GM23338 (cell line): ENCODE data around the gene AGAP1. TPM values are rescaled to one million over a fixed set of nuclear protein-coding genes. Genes with fewer than 3 reads are reported as not detected.

ENCODE experiments used
- ATAC-seq: fragments of 200-7000 bp; cut with Tn5 transposase; 3 replicates; pipeline ENCODE4 v1.9.1; 2020
- DNase-seq: peaks from one replicate; pipeline ENCODE4 v3.0.0-alpha.2; 2015; ENCODE audit warnings: low spot score
- H2AFZ ChIP-seq: fragments of 200-600 bp; sonication (generic); 2 replicates; pipeline ENCODE4 v1.8.0; 2016; ENCODE audit warnings: antibody characterized with exemption, mild to moderate bottlenecking, moderate library complexity
- H3F3A ChIP-seq: fragments of 200-600 bp; sonication (generic); replicated peaks from 2 replicates; pipeline ENCODE4 v1.8.0; 2017; ENCODE audit warnings: antibody characterized with exemption, mixed run types, low read depth
- H3K27ac ChIP-seq: fragments of 200-600 bp; sonication (generic); 2 replicates; pipeline ENCODE4 v1.6.1; 2016; ENCODE audit warnings: low read depth
- H3K27me3 ChIP-seq: fragments of 200-600 bp; sonication (generic); 2 replicates; pipeline ENCODE4 v1.8.0; 2016; ENCODE audit warnings: mild to moderate bottlenecking, mixed run types, moderate library complexity; ENCODE audit not compliant: insufficient read depth
- H3K36me3 ChIP-seq: fragments of 200-600 bp; sonication (generic); 2 replicates; pipeline ENCODE4 v1.8.0; 2016; ENCODE audit warnings: mild to moderate bottlenecking; ENCODE audit not compliant: insufficient read depth
- H3K4me1 ChIP-seq: fragments of 200-600 bp; sonication (generic); 2 replicates; pipeline ENCODE4 v1.8.0; 2016; ENCODE audit warnings: mild to moderate bottlenecking, moderate library complexity; ENCODE audit not compliant: insufficient read depth
- H3K4me2 ChIP-seq: fragments of 200-600 bp; sonication (generic); 2 replicates; pipeline ENCODE4 v1.7.1; 2017; ENCODE audit warnings: mixed run types
- H3K4me3 ChIP-seq: fragments of 200-600 bp; sonication (generic); 2 replicates; pipeline ENCODE4 v1.6.1; 2016; ENCODE audit warnings: mixed run types
- H3K79me2 ChIP-seq: fragments of 200-600 bp; sonication (generic); replicated peaks from 2 replicates; pipeline ENCODE4 v1.8.0; 2017; ENCODE audit warnings: mild to moderate bottlenecking; ENCODE audit not compliant: insufficient read depth
- H3K9me2 ChIP-seq: fragments of 200-600 bp; sonication (generic); 2 replicates; pipeline ENCODE4 v1.8.0; 2017; ENCODE audit not compliant: insufficient read depth
- H4K20me1 ChIP-seq: fragments of 200-600 bp; sonication (generic); replicated peaks from 2 replicates; pipeline ENCODE4 v1.8.0; 2017; ENCODE audit warnings: mild to moderate bottlenecking; ENCODE audit not compliant: insufficient read depth
- H3K27ac Mint-ChIP-seq: 2 replicates; pipeline ENCODE4 v1.8.0; 2020; ENCODE audit warnings: inconsistent platforms, mild to moderate bottlenecking, moderate library complexity, mixed read lengths
- H3K27me3 Mint-ChIP-seq: 3 replicates; pipeline ENCODE4 v1.8.0; 2022; ENCODE audit warnings: low read depth, mild to moderate bottlenecking, moderate library complexity, mixed read lengths, inconsistent platforms; ENCODE audit not compliant: insufficient read depth, poor library complexity
- H3K36me3 Mint-ChIP-seq: 3 replicates; pipeline ENCODE4 v1.8.0; 2021; ENCODE audit warnings: low read depth, mild to moderate bottlenecking, inconsistent platforms, moderate library complexity, mixed read lengths
- H3K4me1 Mint-ChIP-seq: 3 replicates; pipeline ENCODE4 v1.8.0; 2020; ENCODE audit warnings: mild to moderate bottlenecking, inconsistent platforms, mixed read lengths
- H3K4me3 Mint-ChIP-seq: 3 replicates; pipeline ENCODE4 v1.8.0; 2021; ENCODE audit warnings: moderate library complexity, mild to moderate bottlenecking, inconsistent platforms, mixed read lengths
- H3K9me3 Mint-ChIP-seq: 3 replicates; pipeline ENCODE4 v1.8.0; 2020; ENCODE audit warnings: moderate library complexity, mild to moderate bottlenecking, inconsistent platforms, mixed read lengths
- CREB1 ChIP-seq: fragments of 250-450 bp; sonication (Bioruptor Pico); IDR thresholded peaks from 2 replicates; pipeline ENCODE4 v1.5.0; 2020; ENCODE audit warnings: low read depth, mild to moderate bottlenecking, moderate library complexity
- NANOG ChIP-seq: IDR thresholded peaks from 2 replicates; pipeline ENCODE4 v1.6.1; 2016; ENCODE audit warnings: antibody characterized with exemption, borderline replicate concordance
- STAT1 ChIP-seq: IDR thresholded peaks from one replicate; pipeline ENCODE4 v1.6.1; 2016; ENCODE audit warnings: antibody characterized with exemption; ENCODE audit not compliant: unreplicated experiment
- polyA plus RNA-seq: library from polyadenylated mRNA; unstranded; fragments of >200 nt; fragmentation: Nextera tagmentation; extraction: Ambion mirVana; gene quantifications from 2 replicates; pipeline ENCODE4 v1.2.1, GENCODE V29; 2016
- total RNA-seq: library from RNA; depleted of rRNA; stranded (reverse); fragments of >200 nt; shearing (Covaris generic); gene quantifications from 2 replicates; pipeline ENCODE4 v1.2.3, GENCODE V29; 2014
- TF ChIP-seq, protein P1 (sequence below): IDR thresholded peaks from one replicate; pipeline ENCODE4 v1.6.1; 2018; ENCODE audit warnings: antibody characterized with exemption; ENCODE audit not compliant: unreplicated experiment
- TF ChIP-seq, protein P2 (sequence below): fragments of 250-450 bp; sonication (Bioruptor Pico); IDR thresholded peaks from 2 replicates; pipeline ENCODE4 v1.5.0; 2020; ENCODE audit warnings: mild to moderate bottlenecking, moderate library complexity

Gene AGAP1
- total and polyA plus RNA-seq, 2 experiments from 2014 or later, result 13.3 to 27.9 TPM

GRCh38 chr2:235712176-235712575 is 218.3 kb downstream of the AGAP1 start:
- Mint-ChIP-seq H3K4me1 (peaks cover 8% of the 10 kb centered on the region), H3K4me3 (no peak overlapping the region), H3K27me3 (peaks cover 2% of the 10 kb centered on the region), H3K27ac (no peak overlapping the region), H3K36me3 (peaks cover 27% of the 10 kb centered on the region), H3K9me3 (no peaks in the 10 kb centered on the region)
- H3K4me1 ChIP-seq, result no peaks in the 10 kb centered on the region
- H2AFZ ChIP-seq, result no peak overlapping the region
- H3K9me2 ChIP-seq, result 0 out of 2 replicates have a peak, but pooled peaks cover 3% of the 10 kb centered on the region
- H3K79me2 ChIP-seq, result peaks cover 11% of the 10 kb centered on the region
- DNase-seq (no peak), ATAC-seq (no peak)
- H3K27ac ChIP-seq, result no peak overlapping the region
- no peaks in the 10 kb centered on the region; the same call in 1 of the 2 replicates for H4K20me1 ChIP-seq
- H3F3A ChIP-seq, result no peaks in the 10 kb centered on the region
- no peak overlapping the region for H3K4me2 ChIP-seq
- no peaks in the 10 kb centered on the region for H3K27me3 ChIP-seq
- no peaks in the 10 kb centered on the region; the same call in 1 of the 2 replicates for H3K36me3 ChIP-seq
- no peak for TF ChIP-seq NANOG
- H3K4me3 ChIP-seq, result no peak overlapping the region

DNA sequence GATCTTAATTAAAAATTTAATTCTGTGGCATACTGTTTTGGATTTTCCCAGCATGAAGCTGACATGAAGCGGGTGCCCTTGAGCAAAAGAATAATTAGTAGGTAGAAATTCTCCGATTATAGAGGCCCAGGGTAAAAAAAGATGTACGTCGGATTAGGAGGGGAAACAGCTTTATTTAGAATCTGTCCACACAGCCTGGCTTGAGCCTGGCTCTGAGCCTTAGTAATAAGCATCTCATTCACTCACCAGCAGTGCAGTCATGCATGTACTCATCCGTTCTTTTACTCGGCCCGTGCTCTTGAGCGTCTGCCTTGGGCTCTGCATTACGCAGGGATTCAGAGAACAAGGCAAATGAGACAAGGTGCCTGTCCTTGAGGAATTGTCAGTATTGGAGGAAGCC is 219.3 kb downstream of the AGAP1 start:
- Mint-ChIP-seq H3K27me3 (peaks cover 2% of the 10 kb centered on the region), H3K9me3 (no peaks in the 10 kb centered on the region), H3K4me3 (no peak overlapping the region), H3K36me3 (peaks cover 24% of the 10 kb centered on the region), H3K4me1 (peaks cover 8% of the 10 kb centered on the region), H3K27ac (no peak overlapping the region)
- Histone ChIP-seq H3F3A (no peaks in the 10 kb centered on the region), H3K4me1 (no peaks in the 10 kb centered on the region), H3K4me3 (no peak overlapping the region), H4K20me1 (no peaks in the 10 kb centered on the region; the same call in 1 of the 2 replicates), H3K9me2 (no peaks in the 10 kb centered on the region), H3K27me3 (no peaks in the 10 kb centered on the region), H3K79me2 (peaks cover 6% of the 10 kb centered on the region), H3K36me3 (no peaks in the 10 kb centered on the region; the same call in none of the 2 replicates), H3K27ac (no peak overlapping the region), H2AFZ (no peak overlapping the region), H3K4me2 (no peak overlapping the region)
- TF ChIP-seq STAT1 (no peak), NANOG (no peak), CREB1 (no peak)
- TF ChIP-seq, protein P1, sequence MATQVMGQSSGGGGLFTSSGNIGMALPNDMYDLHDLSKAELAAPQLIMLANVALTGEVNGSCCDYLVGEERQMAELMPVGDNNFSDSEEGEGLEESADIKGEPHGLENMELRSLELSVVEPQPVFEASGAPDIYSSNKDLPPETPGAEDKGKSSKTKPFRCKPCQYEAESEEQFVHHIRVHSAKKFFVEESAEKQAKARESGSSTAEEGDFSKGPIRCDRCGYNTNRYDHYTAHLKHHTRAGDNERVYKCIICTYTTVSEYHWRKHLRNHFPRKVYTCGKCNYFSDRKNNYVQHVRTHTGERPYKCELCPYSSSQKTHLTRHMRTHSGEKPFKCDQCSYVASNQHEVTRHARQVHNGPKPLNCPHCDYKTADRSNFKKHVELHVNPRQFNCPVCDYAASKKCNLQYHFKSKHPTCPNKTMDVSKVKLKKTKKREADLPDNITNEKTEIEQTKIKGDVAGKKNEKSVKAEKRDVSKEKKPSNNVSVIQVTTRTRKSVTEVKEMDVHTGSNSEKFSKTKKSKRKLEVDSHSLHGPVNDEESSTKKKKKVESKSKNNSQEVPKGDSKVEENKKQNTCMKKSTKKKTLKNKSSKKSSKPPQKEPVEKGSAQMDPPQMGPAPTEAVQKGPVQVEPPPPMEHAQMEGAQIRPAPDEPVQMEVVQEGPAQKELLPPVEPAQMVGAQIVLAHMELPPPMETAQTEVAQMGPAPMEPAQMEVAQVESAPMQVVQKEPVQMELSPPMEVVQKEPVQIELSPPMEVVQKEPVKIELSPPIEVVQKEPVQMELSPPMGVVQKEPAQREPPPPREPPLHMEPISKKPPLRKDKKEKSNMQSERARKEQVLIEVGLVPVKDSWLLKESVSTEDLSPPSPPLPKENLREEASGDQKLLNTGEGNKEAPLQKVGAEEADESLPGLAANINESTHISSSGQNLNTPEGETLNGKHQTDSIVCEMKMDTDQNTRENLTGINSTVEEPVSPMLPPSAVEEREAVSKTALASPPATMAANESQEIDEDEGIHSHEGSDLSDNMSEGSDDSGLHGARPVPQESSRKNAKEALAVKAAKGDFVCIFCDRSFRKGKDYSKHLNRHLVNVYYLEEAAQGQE, result no peak
- TF ChIP-seq, protein P2, sequence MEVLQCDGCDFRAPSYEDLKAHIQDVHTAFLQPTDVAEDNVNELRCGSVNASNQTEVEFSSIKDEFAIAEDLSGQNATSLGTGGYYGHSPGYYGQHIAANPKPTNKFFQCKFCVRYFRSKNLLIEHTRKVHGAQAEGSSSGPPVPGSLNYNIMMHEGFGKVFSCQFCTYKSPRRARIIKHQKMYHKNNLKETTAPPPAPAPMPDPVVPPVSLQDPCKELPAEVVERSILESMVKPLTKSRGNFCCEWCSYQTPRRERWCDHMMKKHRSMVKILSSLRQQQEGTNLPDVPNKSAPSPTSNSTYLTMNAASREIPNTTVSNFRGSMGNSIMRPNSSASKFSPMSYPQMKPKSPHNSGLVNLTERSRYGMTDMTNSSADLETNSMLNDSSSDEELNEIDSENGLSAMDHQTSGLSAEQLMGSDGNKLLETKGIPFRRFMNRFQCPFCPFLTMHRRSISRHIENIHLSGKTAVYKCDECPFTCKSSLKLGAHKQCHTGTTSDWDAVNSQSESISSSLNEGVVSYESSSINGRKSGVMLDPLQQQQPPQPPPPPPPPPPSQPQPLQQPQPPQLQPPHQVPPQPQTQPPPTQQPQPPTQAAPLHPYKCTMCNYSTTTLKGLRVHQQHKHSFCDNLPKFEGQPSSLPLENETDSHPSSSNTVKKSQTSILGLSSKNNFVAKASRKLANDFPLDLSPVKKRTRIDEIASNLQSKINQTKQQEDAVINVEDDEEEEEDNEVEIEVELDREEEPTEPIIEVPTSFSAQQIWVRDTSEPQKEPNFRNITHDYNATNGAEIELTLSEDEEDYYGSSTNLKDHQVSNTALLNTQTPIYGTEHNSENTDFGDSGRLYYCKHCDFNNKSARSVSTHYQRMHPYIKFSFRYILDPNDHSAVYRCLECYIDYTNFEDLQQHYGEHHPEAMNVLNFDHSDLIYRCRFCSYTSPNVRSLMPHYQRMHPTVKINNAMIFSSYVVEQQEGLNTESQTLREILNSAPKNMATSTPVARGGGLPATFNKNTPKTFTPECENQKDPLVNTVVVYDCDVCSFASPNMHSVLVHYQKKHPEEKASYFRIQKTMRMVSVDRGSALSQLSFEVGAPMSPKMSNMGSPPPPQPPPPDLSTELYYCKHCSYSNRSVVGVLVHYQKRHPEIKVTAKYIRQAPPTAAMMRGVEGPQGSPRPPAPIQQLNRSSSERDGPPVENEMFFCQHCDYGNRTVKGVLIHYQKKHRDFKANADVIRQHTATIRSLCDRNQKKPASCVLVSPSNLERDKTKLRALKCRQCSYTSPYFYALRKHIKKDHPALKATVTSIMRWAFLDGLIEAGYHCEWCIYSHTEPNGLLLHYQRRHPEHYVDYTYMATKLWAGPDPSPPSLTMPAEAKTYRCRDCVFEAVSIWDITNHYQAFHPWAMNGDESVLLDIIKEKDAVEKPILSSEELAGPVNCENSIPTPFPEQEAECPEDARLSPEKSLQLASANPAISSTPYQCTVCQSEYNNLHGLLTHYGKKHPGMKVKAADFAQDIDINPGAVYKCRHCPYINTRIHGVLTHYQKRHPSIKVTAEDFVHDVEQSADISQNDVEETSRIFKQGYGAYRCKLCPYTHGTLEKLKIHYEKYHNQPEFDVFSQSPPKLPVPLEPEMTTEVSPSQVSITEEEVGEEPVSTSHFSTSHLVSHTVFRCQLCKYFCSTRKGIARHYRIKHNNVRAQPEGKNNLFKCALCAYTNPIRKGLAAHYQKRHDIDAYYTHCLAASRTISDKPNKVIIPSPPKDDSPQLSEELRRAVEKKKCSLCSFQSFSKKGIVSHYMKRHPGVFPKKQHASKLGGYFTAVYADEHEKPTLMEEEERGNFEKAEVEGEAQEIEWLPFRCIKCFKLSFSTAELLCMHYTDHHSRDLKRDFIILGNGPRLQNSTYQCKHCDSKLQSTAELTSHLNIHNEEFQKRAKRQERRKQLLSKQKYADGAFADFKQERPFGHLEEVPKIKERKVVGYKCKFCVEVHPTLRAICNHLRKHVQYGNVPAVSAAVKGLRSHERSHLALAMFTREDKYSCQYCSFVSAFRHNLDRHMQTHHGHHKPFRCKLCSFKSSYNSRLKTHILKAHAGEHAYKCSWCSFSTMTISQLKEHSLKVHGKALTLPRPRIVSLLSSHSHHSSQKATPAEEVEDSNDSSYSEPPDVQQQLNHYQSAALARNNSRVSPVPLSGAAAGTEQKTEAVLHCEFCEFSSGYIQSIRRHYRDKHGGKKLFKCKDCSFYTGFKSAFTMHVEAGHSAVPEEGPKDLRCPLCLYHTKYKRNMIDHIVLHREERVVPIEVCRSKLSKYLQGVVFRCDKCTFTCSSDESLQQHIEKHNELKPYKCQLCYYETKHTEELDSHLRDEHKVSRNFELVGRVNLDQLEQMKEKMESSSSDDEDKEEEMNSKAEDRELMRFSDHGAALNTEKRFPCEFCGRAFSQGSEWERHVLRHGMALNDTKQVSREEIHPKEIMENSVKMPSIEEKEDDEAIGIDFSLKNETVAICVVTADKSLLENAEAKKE (CRISPR knock-in tag), result no peak
- DNase-seq, result no peak
- ATAC-seq, result no peak
